ENCODE results near the gene SEMA6A.

- TF ChIP-seq CTCF (IDR thresholded peaks at IDR 0.05; ENCODE audit: insufficient read depth, low read length) (no peak), POLR2AphosphoS5 (IDR thresholded peaks at IDR 0.05; ENCODE audit: low read depth) (no peak), SPI1 (IDR thresholded peaks at IDR 0.05; ENCODE audit: borderline replicate concordance, low read depth) (no peak)
- TF ChIP-seq, protein P1, sequence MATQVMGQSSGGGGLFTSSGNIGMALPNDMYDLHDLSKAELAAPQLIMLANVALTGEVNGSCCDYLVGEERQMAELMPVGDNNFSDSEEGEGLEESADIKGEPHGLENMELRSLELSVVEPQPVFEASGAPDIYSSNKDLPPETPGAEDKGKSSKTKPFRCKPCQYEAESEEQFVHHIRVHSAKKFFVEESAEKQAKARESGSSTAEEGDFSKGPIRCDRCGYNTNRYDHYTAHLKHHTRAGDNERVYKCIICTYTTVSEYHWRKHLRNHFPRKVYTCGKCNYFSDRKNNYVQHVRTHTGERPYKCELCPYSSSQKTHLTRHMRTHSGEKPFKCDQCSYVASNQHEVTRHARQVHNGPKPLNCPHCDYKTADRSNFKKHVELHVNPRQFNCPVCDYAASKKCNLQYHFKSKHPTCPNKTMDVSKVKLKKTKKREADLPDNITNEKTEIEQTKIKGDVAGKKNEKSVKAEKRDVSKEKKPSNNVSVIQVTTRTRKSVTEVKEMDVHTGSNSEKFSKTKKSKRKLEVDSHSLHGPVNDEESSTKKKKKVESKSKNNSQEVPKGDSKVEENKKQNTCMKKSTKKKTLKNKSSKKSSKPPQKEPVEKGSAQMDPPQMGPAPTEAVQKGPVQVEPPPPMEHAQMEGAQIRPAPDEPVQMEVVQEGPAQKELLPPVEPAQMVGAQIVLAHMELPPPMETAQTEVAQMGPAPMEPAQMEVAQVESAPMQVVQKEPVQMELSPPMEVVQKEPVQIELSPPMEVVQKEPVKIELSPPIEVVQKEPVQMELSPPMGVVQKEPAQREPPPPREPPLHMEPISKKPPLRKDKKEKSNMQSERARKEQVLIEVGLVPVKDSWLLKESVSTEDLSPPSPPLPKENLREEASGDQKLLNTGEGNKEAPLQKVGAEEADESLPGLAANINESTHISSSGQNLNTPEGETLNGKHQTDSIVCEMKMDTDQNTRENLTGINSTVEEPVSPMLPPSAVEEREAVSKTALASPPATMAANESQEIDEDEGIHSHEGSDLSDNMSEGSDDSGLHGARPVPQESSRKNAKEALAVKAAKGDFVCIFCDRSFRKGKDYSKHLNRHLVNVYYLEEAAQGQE (IDR thresholded peaks at IDR 0.05; ENCODE audit: insufficient replicate concordance, low read depth): no peak
Measured at GRCh38 chr5:116395631-116396203, 178.9 kb downstream of the SEMA6A start.
